PC-3 (cell line): ENCODE measurements around the gene PI4KA.

Source experiments
- CTCF ChIP-seq: fragments of 300-600 bp; sonication (generic); conservative IDR thresholded peaks from 2 replicates; pipeline ENCODE4 v1.5.1; 2017; ENCODE audit warnings: antibody characterized with exemption, low read depth, mild to moderate bottlenecking, low read length
- EZH2 ChIP-seq: fragments of 300-600 bp; sonication (generic); IDR thresholded peaks from one replicate; pipeline ENCODE4 v1.6.1; 2017; ENCODE audit warnings: antibody characterized with exemption, mild to moderate bottlenecking, low read length; ENCODE audit not compliant: unreplicated experiment
- EZH2phosphoT487 ChIP-seq: fragments of 300-600 bp; sonication (generic); IDR thresholded peaks from 2 replicates; pipeline ENCODE4 v1.6.1; 2018; ENCODE audit warnings: mild to moderate bottlenecking, antibody characterized with exemption, low read length, borderline replicate concordance

- TF ChIP-seq CTCF (no peak), EZH2 (no peak), EZH2phosphoT487 (no peak)
These were observed 83.2 kb downstream of the PI4KA start for GRCh38 chr22:20775342-20775895.
